GM18505 (cell line): ENCODE data around the gene LNX1.

Experiments
- ATAC-seq: cut with Tn5 transposase; IDR thresholded peaks from one replicate; pipeline ENCODE4 v1.9.1; 2021; ENCODE audit not compliant: unreplicated experiment
- POLR2A ChIP-seq: IDR thresholded peaks from 4 replicates; pipeline ENCODE4 v1.6.1; 2011; ENCODE audit warnings: borderline replicate concordance; ENCODE audit not compliant: insufficient read depth, insufficient read length; ENCODE audit errors: extremely low read depth

Gene LNX1

GRCh38 chr4:53576071-53576617, 15.1 kb downstream of the LNX1 start:
- no peak for ATAC-seq
- no peak for TF ChIP-seq POLR2A

DNA sequence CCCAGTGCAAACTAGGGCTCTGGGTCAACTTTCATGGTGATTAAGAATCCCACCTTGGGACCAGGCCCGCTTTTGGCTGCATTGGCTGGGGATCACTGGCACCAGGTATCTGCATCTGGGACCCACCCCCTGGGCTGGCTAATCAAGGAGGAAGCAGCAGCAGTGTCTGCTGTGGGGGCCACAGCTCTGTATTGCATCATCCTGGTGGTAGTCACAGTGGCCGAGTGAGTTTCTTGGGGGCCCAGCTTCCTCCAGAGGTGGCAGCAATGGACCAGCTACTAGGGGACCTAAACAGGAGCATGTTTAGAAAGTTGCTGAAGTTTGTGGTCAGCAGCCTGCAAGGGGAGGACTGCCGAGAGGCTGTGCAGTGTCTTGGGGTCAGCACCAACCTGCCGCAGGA, 15.7 kb downstream of the LNX1 start:
- TF ChIP-seq POLR2A: no peak
- ATAC-seq: no peak

DNA sequence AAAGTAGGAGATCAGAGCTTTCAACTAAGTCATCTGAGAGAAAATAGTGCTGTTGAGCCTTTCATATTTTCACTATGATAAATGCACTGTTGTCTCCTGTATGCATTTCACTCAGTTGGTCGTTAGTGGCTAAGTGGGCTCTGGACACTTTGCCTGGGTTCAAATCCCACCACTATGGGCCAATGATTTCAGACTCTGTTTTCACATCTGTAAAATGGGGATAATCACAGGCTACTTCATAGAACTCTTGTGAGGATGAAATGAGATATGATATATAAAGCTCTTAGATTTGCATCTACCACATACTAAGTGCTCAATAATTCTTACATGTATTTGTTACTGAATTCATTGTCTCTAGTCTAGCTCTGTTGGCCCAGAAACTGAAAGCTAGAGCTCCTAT, 16.8 kb downstream of the LNX1 start:
- ATAC-seq: no peak
- no peak for TF ChIP-seq POLR2A

DNA sequence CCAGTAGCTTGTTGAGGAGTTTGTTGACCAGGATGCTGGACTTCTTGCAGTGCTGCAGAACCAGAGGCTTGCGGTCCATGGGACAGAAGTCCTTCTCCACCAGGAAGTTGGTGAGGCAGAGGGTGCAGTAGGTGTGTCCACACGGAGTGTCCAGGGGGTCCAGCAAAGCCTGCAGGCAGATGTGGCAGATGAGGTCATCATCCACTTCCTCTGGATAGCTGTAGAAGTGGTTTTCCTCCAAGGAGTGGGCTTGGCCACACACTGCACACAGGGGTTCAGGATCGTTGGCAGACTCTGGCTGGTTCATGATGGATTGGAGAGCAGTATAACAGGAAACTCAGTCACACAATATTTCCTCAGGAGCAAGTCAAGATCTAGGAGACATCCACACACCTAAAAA, 17.6 kb downstream of the LNX1 start:
- TF ChIP-seq POLR2A: no peak
- no peak for ATAC-seq

GRCh38 chr4:53572600-53572994, 18.7 kb downstream of the LNX1 start:
- ATAC-seq: no peak
- no peak for TF ChIP-seq POLR2A

DNA sequence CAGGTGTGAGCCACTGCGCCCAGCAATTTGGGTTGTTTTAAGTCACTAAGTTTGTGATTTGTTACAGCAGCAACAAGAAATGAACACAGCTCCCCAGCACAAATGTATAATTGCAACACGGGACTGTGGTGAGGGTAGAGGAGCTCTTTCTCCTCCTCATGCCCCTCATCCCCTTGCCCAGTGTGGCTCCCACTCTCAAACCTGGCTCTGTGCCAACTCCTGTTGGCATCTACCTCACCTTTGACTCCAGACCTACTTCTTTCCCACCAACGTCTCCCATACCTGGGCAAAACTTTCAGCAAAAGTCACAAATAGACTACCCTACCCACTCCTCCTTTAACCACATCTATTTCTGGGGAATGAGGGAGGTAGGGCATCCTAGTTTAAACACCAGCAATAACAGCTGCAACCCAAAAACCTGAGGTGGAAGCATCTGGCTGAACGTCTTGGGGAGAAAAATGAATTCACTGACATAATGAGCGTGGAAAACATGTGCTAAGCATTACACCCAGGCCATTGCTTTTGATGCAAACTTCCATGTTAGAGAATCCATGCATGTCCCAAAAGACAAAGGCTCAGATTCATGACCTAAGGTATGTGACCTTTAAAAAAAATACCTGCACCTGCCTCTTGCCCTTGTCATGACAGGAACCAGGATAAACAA, 19.2 kb downstream of the LNX1 start:
- no peak for ATAC-seq

DNA sequence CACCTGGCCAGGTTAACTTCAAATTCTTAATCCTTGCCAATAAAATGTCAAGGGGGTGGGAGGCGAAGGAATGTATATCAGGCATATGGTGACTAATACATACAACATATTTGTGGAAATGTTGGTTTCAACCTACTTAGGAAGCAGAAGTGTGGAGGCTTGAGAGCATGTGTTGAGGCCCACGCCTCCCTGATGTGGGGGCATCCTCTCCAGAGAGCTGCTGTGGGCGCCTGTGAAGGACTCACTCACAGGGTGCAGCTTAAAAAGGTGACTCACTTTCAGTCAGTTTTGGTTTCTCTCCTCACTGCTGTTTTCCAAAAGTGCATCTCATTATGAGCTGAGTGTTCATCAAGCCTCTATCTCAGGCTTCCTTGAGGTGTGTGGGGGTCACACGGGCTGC, 27.5 kb downstream of the LNX1 start:
- peak; percentile 74 for ATAC-seq
- no peak for TF ChIP-seq POLR2A

More for the DNA sequence above, 19.2 kb downstream of the LNX1 start:
- TF ChIP-seq POLR2A: no peak

- no peak for ATAC-seq
- TF ChIP-seq POLR2A: no peak
Measured at GRCh38 chr4:53562409-53562808, 28.9 kb downstream of the LNX1 start.

- TF ChIP-seq POLR2A: no peak
Measured at GRCh38 chr4:53559021-53559620, 32.2 kb downstream of the LNX1 start.

GRCh38 chr4:53558065-53558801, 33.1 kb downstream of the LNX1 start:
- TF ChIP-seq POLR2A: no peak
- ATAC-seq: no peak

More at GRCh38 chr4:53559021-53559620, 32.2 kb downstream of the LNX1 start:
- no peak for ATAC-seq

DNA sequence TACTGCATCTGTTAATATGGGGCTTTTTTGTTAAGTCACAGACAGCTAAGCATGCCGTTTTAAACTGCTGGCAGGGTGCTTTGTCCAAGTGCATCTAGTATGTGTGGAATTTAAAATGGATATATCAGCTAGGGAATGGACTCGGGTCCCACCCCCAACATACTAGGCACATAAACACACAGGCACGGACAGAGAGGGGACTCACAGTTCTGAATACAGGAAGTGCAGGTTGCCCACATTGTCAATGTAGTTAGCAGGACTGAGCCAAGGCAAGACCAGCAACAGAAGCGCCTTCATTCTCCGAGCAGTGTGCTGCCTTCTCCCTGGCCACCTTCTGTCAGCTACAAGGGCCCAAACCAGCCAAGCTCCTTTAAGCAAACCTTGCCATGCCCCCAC, 33.6 kb downstream of the LNX1 start:
- no peak for TF ChIP-seq POLR2A
- ATAC-seq: no peak

DNA sequence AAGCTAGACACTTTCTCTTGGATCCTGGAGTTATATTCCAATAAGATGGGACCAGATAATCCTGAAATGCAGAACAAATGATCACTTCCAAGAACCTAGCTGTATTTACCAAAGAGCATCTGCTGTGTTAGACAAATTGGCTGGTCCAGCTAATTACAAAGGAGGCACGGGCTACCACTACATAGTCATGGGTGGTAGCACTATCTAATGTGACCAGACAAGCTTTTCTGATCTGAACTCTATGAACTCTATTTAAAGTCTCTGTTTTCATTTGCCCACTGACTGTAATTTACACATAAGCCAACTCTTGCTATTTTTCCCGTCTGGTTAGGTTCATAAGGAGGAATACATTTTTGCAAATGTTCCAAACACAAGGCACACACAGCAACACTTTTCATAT, 34.6 kb downstream of the LNX1 start:
- no peak for TF ChIP-seq POLR2A
- ATAC-seq: no peak

GRCh38 chr4:53553486-53554210, 37.6 kb downstream of the LNX1 start:
- no peak for ATAC-seq
- TF ChIP-seq POLR2A: no peak
